Superior temporal gyrus (tissue), 1 donor: Measurements from ENCODE around the gene COLQ.
"Not testable (repeated sequence)": the region's sequence is repeated elsewhere in the genome, so short reads cannot be mapped to it uniquely, and the experiment has no call there.

Experiments
- DNase-seq: peaks from one replicate; pipeline ENCODE4 v3.0.0-alpha.2; 2016; ENCODE audit errors: extremely low spot score

Gene COLQ

GRCh38 chr3:15427182-15427880 lies 94.2 kb downstream of the COLQ start, which contains the start of the genes EAF1 and METTL6:
EAF1 (plus strand) TSS chr3:15427598; CDS start chr3:15427780, 182 bp downstream.
METTL6 (minus strand) TSS chr3:15427544; CDS start chr3:15426511, 1,033 bp downstream.
- DNase-seq: peak; percentile 91

DNA sequence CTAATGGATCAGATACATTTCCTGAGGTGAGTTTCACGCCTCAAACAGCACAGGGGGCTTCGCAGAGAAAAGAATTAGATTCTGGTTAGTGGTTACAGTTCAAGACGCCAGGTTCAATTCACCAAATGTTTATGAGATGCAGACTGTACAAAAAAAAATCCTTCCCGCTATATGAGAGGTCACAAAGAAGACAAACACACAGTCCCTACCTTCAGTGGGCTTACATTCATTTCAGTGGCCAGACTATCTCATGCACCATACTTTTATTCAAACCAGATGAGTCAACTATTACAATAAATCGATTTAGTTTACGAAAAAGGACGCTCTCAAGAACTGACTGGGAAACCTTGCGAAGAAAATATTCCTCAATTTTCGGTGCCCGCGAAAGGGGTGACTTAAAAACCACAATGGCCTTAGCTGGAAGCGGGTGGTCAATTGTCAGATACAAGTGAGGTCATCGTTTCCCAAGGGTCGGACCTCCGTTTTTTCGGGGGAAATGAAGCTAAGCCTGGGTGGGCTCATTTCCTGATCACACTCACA lies 94.9 kb downstream of the COLQ start:
- no peak for DNase-seq

DNA sequence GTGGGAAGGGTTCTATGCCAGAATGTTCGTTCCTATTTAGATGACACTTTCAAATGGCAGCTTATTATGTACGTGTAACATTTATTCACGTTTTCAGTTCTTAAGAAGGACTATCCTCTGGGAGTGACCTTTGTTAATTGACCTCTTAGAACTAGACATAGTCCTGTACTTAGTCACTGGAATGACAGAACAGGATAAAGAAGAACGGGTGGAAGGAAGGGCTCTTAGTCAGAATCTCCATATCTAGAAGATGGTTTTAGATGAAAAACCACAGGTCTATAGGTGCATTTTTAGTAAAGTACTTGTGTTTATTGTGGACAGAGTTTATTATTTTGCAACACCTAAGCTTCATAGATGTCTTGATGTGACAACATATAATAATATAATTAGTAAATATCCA lies 100.6 kb downstream of the COLQ start:
- DNase-seq: no peak

DNA sequence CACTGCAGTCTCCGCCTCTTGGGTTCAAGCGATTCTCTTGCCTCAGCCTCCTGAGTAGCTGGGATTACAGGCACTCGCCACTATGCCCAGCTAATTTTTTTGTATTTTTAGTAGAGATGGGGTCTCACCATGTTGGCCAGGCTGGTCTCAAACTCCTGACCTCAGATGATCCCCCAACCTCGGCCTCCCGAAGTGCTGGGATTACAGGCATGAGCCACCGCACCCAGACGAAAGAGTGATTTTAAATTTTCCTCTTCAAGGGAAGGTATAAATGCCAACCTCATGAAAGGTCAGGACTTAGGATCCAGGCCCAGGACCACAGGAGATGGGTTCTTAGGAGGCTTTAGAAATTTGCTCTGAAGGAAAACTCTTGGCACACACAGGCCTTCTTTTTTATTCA lies 110.5 kb downstream of the COLQ start:
- not testable (repeated sequence) for DNase-seq

- DNase-seq: no peak
Observed at GRCh38 chr3:15409774-15410173, 111.7 kb downstream of the COLQ start.

DNA sequence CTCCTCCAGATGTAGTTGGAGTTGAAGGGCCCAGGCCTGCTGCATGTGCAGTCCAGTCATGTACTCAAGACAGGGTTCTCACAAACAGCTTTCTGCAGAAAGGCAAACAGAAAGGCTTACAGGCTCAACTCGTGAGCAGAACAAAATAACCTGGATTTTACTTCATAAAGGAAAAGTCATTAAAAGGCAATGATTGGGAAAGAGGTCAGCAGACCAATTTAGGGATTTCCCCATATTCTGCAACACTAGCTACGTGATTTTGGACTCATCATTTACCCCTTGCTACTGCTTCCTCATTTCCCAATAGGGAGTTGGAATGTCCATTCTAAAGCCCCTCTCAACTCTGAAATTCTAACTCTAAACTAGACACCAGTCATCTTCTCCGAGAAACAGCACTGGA lies 112.3 kb downstream of the COLQ start:
- no peak for DNase-seq

DNA sequence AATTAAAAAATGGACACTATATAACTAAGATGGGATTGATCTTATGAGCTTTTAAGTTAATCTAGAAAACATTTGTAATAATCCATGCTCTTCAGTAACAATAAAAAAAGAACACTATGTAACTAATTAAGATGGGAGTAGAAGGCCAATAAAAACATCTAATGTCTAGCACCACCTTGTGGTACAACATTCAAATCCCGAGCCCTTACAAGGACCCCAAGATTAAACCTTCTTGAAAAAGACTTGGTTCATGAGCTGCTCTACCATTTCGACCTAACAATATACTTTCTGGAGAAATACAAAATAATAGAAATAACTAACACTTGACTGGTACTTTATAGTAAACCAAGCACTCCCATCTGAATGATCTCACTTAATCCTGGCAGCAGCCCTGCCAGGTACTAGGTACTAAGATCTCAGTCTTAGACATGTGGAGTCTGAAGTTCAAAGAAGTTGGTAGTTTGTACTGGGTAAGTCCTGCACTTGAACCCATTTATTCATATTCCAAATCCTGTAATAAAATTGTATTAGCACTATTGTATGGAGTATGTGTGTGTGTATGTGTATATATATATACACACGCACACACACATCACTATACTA lies 116.0 kb downstream of the COLQ start:
- peak; percentile 81 for DNase-seq

DNA sequence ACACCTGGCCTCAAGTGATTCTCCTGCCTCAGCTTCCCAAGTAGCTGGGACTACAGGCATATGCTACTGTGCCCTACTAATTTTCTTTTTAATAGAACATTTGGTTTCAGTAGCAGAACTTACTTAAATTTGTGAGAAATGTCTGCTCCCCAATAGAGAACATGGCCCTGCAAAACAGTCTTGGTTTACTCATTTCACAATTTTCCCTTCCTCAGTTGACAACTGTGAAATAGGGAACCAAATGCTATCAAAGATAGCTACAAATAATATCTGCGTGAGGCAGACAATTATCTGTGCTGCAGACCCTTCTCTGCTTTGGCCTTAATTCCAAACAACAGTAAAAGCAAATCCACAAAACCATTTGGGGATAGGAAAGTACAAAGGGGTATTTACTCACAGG lies 116.7 kb downstream of the COLQ start:
- DNase-seq: no peak

DNA sequence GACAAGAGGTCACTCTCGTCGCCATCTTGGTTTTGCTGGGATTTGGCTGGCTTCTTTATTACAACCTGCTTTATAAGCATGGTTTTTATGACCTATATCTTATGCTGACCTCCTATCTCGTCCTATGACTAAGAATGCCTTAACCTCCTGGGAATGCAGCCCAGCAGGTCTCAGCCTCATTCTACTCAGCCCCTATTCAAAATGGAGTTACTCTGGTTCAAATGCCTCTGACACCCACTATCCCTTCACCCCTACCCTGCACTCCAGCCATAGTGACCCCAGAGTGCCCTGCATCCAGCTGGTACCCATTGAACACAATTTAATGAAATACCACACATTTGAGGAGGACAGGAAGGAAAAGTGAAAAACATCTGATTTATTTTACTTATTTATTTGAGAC lies 117.5 kb downstream of the COLQ start:
- DNase-seq: no peak

- DNase-seq: no peak
Observed at GRCh38 chr3:15403495-15403894, 118.0 kb downstream of the COLQ start.

DNA sequence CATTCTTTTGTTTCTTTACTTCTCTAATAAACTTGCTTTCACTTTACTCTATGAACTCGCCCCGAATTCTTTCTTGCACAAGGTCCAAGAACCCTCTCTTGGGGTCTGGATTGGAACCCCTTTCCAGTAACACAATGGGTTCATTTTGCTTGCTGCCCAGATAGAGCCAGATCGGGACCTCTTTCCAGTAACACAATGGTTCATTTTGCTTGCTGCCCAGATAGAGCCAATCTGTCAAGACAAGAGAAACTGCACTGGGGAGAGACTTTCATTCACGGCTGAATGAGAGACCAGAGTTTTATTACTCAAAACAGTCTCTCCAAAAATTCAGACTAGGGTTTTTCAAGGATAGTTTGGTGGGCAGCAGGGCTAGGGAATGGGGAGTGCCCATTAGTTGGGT lies 119.6 kb downstream of the COLQ start:
- no peak for DNase-seq
